ENCODE results near the gene GH2. TPM values are rescaled to one million over a fixed set of nuclear protein-coding genes. Genes with fewer than 3 reads are reported as not detected.
A peak's percentile ranks its signal among the peaks of the same experiment; 100 is the strongest.
"Not testable (repeated sequence)": the region's sequence is repeated elsewhere in the genome, so short reads cannot be mapped to it uniquely, and the experiment has no call there.

Gene GH2
- not detected for total RNA-seq

DNA sequence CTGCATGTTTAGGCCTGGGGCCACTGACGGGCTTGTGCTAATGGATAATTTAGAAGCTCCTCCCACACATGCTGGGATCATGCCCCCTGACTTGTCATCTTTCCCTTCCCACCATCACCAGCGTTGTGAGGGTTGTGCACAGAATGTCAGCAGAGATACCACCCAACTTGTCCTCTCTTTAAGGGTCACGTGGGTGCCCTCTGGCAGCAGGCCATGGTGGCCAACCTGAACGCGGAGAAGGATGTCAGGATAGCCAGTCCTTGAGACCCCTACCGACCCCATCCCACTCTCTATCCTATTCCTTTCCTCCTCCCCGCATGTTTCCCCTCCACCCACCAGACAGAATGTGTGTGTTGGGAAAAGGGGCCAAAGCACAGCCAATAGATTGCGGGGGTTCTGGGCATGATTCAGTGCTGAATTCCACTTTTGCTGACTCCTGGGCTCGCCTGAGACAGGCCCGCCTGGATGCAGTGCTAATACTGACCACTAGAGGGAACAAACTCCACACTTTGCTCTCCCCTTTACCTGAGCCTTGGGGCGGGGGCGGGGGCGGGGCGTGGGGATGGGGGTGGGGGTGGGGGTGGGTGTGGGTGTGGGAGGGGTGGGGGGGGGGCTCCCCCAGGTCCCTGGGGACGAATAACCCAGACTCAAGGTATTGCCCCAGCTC lies at the start of gene GH2:
TSS of gene GH2 (minus strand) at position 10 of the 667 bp plus-strand sequence. CDS start 143 bp downstream, outside the sequence.
- DNase-seq (peak; percentile 67 to 69), ATAC-seq (replicated peaks in 1 of 2) (peak; percentile 81 to 85)
- no peaks in the 10 kb centered on the region for H3K36me3 Mint-ChIP-seq (ENCODE audit: insufficient read depth in 2 of 2)
- peaks cover 7% of the 10 kb centered on the region for H3K27me3 Mint-ChIP-seq (ENCODE audit: low read depth)
- H3K4me1 Mint-ChIP-seq (ENCODE audit: low read depth) = peaks cover 4% of the 10 kb centered on the region
- H3K9me3 Mint-ChIP-seq = no peaks in the 10 kb centered on the region
- no peak within 1 kb of the TSS for H3K4me3 Mint-ChIP-seq
- H3K27ac Mint-ChIP-seq = no peak within 1 kb of the TSS

DNA sequence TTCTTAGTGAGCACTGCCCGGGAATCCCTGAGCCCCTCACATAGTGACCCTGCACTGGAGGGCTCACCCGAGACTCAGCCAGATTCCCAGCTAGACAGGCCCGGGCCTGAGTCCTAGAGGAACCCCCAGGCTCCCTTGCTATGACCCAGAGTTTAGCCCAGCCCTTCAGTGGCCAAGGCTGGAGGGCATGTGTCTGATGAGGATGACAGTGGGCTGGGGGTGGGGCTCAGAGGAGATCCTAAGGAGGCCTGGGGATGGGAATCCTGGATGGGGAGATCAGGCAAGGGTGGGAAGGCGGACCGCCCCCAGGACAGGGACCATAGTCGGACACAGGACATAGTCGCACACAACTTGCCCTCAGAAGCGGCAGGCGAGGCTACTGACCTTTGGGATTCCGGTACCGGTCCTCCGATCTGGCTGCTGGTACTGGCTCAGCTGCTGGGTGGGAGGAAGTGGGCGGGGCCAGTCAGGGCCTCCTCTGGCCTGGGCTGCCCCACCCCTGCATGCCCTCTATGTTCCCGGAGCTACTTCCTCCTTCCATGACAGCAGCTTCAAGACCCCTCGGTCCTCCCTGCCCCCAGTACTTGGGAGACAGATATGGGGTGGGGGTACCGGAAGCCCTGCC lies 49.3 kb upstream of the GH2 start:
- ATAC-seq (replicated peaks in 1 of 2) (peak; percentile 72 to 87), DNase-seq (peak; percentile 71 to 74)
- Mint-ChIP-seq H3K27me3 (ENCODE audit: low read depth) (no peaks in the 10 kb centered on the region), H3K27ac (peak overlapping the region; percentile 43), H3K36me3 (ENCODE audit: insufficient read depth in 2 of 2) (no peaks in the 10 kb centered on the region), H3K4me3 (peak overlapping the region; percentile 84 to 94), H3K9me3 (no peaks in the 10 kb centered on the region), H3K4me1 (ENCODE audit: low read depth) (peaks cover 24% of the 10 kb centered on the region)

DNA sequence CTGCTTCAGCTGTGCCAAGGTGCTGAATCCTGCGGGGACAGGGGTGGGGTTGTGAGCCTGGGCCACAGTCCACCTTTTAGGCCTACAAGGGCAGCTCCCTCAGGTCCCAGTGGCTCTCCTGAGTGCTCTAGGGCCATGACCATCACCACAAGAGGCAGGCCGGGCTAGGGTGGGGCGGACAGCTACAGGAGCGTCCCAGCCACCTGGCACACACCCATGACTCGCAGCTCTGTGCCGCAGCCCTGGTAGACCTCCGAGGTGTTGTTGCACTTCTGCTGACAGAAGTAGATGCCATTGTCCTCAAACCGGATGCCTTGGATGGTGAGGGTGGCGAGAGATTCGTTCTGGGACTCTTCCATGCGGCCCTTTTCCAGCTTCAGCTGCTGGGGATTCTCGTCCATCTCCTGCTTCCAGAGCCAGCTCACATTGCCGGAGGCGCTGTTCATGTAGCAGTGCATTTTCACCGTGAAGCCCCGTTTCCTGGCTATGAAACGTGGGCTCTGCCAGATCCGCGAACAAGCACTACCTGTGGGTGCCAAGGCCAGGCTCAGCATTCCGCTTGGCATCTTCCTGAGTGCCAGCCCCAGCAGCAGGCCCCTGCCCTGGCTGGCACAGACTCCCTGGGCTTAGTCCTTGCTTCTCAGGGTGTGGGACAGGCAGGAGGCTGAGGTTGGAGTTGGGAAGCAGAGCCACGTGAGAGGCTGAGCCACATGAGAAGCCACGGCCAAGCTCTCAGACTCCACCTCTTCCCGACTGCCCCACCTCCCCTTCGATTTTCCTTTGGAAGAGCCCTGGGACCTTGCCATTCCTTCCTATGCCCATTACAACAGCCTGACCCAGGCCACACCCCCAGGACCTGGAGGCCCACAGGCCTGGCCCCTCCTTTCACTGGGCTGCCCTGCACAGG lies 48.4 kb upstream of the GH2 start:
- no peaks in the 10 kb centered on the region for H3K36me3 Mint-ChIP-seq (ENCODE audit: insufficient read depth in 2 of 2)
- H3K27me3 Mint-ChIP-seq (ENCODE audit: low read depth) = no peaks in the 10 kb centered on the region
- H3K9me3 Mint-ChIP-seq = no peaks in the 10 kb centered on the region
- peak overlapping the region in 1 of 2 donors; percentile 94 for H3K4me3 Mint-ChIP-seq
- DNase-seq = no peak
- ATAC-seq (replicated peaks in 1 of 2) = no peak
- H3K27ac Mint-ChIP-seq = no peak overlapping the region
- peaks cover 24% of the 10 kb centered on the region for H3K4me1 Mint-ChIP-seq (ENCODE audit: low read depth)

DNA sequence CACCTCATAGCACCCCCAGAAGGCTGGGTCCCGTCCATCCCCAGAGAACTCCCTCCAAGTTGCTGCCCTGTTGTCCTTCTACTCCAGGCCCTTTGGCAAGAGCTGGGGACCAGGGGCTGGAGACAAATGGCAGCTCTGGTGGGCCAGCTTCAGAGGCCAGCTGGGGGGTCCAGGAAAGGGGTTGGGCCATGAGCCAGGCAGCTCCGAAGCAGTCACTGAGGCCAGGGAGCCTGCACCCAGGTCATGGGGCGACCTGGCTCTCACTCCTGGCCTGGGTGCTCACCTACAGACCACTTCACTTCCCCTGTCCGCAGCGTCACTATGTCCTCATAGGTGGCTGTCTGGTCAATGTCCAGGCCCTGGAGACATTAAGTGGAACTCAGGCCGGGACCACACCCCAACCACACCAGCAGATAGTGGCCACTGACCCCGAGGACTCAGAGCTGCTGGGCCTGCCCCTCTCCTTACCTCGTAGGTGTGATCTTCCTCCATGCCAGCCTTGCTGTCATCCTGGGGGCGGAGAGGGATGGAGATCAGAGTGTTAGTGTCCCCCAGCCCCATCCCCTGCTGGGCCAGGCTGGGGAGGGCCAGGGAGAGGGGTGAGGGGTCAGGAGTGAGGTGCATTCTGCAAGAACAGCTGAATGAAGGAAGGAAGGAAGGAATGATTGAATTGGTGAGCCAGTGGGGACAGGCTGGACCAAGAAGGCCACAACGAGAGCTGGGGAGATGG lies 47.4 kb upstream of the GH2 start:
- no peak for DNase-seq
- H3K9me3 Mint-ChIP-seq = no peaks in the 10 kb centered on the region
- no peaks in the 10 kb centered on the region for H3K27me3 Mint-ChIP-seq (ENCODE audit: low read depth)
- H3K36me3 Mint-ChIP-seq (ENCODE audit: insufficient read depth in 2 of 2) = no peaks in the 10 kb centered on the region
- peak overlapping the region in 1 of 2 donors; percentile 25 for H3K4me3 Mint-ChIP-seq
- ATAC-seq (replicated peaks in 1 of 2) = no peak
- peaks cover 24% of the 10 kb centered on the region for H3K4me1 Mint-ChIP-seq (ENCODE audit: low read depth)
- no peak overlapping the region for H3K27ac Mint-ChIP-seq

DNA sequence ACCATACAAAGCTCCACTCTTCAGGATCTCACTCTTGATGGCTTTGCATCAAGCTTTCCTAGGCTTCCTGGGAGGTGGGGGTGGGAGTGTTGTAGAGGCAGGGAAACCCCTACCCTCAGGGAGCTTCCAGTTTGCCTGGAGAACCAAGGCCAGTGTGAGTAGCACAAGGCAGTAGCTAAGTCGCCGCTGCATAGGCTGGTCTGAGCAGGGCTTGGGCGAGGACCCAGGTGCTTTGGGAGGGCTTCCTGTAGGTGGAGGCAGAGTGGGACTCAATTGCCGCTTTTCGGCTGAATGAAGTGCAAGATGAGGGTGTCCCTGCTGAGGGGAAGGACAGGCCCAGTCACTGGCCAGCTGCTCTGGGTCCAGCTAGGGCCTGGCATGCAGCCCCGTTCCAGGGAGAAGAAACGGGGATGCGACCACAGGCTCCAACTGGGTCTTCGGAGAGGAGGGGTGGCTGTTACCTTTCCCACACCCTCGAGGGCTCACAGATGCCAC lies 46.5 kb upstream of the GH2 start:
- H3K36me3 Mint-ChIP-seq (ENCODE audit: insufficient read depth in 2 of 2) = no peaks in the 10 kb centered on the region
- no peak overlapping the region for H3K4me3 Mint-ChIP-seq
- no peaks in the 10 kb centered on the region for H3K9me3 Mint-ChIP-seq
- no peak for DNase-seq
- no peak for ATAC-seq (replicated peaks in 1 of 2)
- no peaks in the 10 kb centered on the region for H3K27me3 Mint-ChIP-seq (ENCODE audit: low read depth)
- H3K27ac Mint-ChIP-seq = no peak overlapping the region
- H3K4me1 Mint-ChIP-seq (ENCODE audit: low read depth) = peaks cover 24% of the 10 kb centered on the region

DNA sequence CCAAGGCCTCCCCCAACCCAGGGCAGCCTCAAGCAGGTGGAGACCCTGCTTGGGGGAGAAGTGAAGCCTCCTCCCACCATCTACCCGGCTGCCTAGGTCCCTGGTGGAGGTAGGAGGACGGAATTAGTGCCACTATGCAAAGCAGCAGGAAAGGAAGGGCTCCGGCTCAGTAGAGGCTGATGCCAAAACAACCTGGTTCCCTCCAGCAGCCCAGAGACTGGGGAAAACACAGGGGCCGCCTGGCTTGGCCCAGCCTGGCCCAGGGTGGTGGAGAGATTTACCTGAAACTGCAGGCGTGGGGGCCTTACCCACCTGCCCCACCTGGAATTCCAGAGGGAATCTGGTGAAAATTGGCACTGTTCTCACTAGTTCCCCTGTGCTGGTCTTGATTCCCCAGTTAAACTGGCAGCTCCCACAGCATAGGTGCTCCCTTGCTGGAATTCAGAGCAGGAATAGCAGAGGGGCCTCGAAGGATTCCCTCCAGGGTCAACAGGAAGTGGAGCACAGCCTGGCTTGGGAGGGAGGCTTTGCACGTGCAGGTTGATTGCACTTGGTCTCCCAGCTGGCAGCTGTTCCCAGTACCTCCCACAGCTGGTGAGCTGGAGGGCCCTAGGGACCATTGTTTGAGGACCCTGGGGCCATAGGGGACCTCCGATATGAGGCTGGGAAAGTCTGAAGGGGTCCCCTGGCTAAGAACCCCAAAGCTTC lies 45.9 kb upstream of the GH2 start:
- Mint-ChIP-seq H3K36me3 (ENCODE audit: insufficient read depth in 2 of 2) (no peaks in the 10 kb centered on the region), H3K9me3 (no peaks in the 10 kb centered on the region), H3K27me3 (ENCODE audit: low read depth) (no peaks in the 10 kb centered on the region), H3K27ac (no peak overlapping the region), H3K4me1 (ENCODE audit: low read depth) (peaks cover 21% of the 10 kb centered on the region), H3K4me3 (no peak overlapping the region)
- no peak for DNase-seq
- ATAC-seq (replicated peaks in 1 of 2) = no peak

DNA sequence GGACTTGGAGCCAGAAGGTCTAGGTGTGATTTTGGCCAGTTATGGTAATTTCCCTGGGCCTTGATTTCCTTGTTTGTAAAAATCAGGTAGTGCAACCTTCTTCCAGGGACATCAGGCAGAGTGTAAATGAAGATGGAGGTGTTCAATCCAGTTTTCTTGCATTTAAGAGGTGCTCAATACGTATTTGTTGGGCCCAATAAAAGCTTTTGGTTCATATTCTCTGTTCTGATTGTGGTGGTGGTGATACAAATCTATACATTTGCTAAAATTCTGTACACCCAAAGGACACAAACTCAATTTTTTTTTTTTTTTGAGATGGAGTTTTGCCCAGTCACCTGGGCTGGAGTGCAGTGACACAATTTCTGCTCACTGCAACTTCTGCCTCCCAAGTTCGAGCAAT lies 44.4 kb upstream of the GH2 start:
- no peak for DNase-seq

DNA sequence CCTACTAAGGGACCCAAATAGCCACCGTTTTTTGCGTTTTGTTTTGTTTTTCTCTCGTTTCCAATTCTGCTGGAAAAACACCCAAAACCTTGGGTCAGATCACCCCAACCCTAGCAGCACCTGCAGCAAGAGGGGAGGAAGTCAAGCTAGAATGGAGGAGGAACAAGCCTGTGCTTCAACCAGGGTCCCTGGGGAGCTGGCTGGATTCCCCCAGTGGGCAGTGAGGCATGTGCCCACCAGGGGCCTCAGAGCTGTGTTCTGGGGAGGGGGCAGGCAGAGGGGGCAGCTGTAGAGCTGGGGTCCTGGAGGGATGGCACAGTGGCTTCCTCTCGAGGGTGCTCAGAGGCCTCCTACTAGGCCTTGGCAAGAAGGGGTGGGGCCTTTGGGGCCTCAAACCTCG lies 43.9 kb upstream of the GH2 start:
- Mint-ChIP-seq H3K4me3 (no peak overlapping the region), H3K27me3 (ENCODE audit: low read depth) (no peaks in the 10 kb centered on the region), H3K9me3 (no peaks in the 10 kb centered on the region), H3K36me3 (ENCODE audit: insufficient read depth in 2 of 2) (no peaks in the 10 kb centered on the region), H3K27ac (no peak overlapping the region), H3K4me1 (ENCODE audit: low read depth) (peaks cover 2% of the 10 kb centered on the region)
- no peak for DNase-seq
- ATAC-seq (replicated peaks in 1 of 2) = no peak

More for the DNA sequence above, 44.4 kb upstream of the GH2 start:
- Mint-ChIP-seq H3K9me3 (no peaks in the 10 kb centered on the region), H3K36me3 (ENCODE audit: insufficient read depth in 2 of 2) (no peaks in the 10 kb centered on the region), H3K4me1 (ENCODE audit: low read depth) (peaks cover 8% of the 10 kb centered on the region), H3K27me3 (ENCODE audit: low read depth) (no peaks in the 10 kb centered on the region), H3K27ac (no peak overlapping the region), H3K4me3 (no peak overlapping the region)
- no peak for ATAC-seq (replicated peaks in 1 of 2)

DNA sequence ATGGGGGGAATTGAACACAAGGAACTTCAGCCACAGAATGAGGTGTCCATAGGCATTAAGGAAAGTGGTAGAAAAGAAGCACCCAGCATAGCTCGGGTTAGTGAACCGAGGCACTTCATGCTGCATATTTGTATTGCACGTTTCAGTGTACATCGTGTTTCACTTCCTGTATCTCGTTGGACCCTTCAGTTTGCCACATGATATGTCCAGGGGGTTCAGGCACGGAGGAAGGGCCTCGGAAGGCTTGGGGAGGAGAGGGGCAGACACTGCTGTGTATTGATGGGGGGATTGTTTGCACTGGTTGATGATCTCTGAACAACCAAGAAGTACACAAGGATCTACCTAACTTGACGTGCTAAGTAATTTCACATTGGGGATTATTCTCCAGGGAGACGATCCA lies 40.7 kb upstream of the GH2 start:
- not testable (repeated sequence) for H3K9me3 Mint-ChIP-seq; H3K27ac Mint-ChIP-seq; H3K4me1 Mint-ChIP-seq (ENCODE audit: low read depth); H3K27me3 Mint-ChIP-seq (ENCODE audit: low read depth); H3K36me3 Mint-ChIP-seq (ENCODE audit: insufficient read depth in 2 of 2); DNase-seq; H3K4me3 Mint-ChIP-seq; ATAC-seq (replicated peaks in 1 of 2)

DNA sequence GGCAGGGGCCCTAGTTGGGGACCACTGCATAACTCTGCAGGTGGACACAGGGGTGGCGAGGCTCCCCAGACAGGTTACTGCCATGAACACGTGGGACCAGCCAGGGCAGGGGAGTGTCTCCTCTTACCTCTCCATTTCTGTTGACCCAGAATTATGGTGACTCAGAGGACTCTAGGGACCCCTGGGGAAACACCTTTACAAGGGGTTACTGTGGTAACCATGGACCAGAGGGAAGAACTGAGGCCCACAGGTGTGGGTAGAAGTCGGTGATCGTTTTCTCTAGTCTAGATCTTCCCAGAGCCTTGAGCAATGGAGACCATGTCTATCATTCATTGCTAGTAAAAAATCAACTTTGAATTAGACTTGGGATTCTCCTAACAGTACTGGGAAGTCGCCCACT lies 39.0 kb upstream of the GH2 start:
- H3K4me3 Mint-ChIP-seq; H3K36me3 Mint-ChIP-seq (ENCODE audit: insufficient read depth in 2 of 2); ATAC-seq (replicated peaks in 1 of 2); H3K9me3 Mint-ChIP-seq; DNase-seq; H3K27me3 Mint-ChIP-seq (ENCODE audit: low read depth); H3K27ac Mint-ChIP-seq; H3K4me1 Mint-ChIP-seq (ENCODE audit: low read depth): not testable (repeated sequence)

DNA sequence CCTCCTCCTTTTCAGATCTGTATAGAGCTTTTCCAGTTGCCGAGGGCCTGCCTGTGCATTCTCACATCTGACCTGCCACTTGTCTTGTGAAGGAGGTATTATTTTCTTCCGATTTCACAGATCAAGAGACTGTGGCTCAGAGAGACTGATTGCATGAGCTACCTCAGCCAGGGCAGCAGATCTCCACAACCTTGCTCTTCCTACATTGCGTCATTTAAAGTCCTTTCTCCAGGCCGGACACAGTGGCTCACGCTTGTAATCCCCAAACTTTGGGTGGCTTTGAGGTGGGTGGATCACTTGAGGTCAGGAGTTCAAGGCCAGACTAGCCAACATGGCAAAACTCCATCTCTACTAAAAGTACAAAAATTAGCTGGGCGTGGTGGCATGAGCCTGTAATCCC lies 38.3 kb upstream of the GH2 start:
- not testable (repeated sequence) for H3K27me3 Mint-ChIP-seq (ENCODE audit: low read depth); DNase-seq; H3K9me3 Mint-ChIP-seq; ATAC-seq (replicated peaks in 1 of 2); H3K4me3 Mint-ChIP-seq; H3K27ac Mint-ChIP-seq; H3K36me3 Mint-ChIP-seq (ENCODE audit: insufficient read depth in 2 of 2); H3K4me1 Mint-ChIP-seq (ENCODE audit: low read depth)

DNA sequence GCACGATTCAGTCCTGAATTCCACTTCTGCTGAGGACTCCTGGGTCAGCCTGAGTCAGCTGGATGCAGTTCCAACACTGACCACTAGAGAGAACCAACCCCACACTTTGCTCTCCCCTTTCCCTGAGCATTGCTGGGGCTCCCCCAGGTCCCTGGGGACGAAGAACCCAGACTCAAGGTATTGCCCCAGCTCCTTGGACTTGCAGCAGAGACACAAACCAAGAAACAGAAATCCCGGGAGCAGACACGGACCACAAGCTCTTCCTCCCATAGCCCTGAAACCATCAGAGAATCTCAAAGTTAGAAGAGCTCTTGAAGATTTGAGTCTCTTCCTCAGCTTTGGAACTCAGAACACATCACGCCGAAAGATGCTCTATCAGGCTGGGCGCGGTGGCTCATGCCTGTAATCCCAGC lies 37.6 kb upstream of the GH2 start:
- no peak overlapping the region for H3K4me3 Mint-ChIP-seq

More for the DNA sequence above, 37.6 kb upstream of the GH2 start:
- peaks cover 7% of the 10 kb centered on the region for H3K4me1 Mint-ChIP-seq (ENCODE audit: low read depth)
- DNase-seq = peak; percentile 71 to 80
- no peaks in the 10 kb centered on the region for H3K9me3 Mint-ChIP-seq
- no peaks in the 10 kb centered on the region for H3K27me3 Mint-ChIP-seq (ENCODE audit: low read depth)
- ATAC-seq (replicated peaks in 1 of 2) = peak; percentile 94 to 95
- H3K27ac Mint-ChIP-seq = no peak overlapping the region
- H3K36me3 Mint-ChIP-seq (ENCODE audit: insufficient read depth in 2 of 2) = no peaks in the 10 kb centered on the region
